Measurements from ENCODE around the gene CLIC3.

The CLIC3 gene

DNA sequence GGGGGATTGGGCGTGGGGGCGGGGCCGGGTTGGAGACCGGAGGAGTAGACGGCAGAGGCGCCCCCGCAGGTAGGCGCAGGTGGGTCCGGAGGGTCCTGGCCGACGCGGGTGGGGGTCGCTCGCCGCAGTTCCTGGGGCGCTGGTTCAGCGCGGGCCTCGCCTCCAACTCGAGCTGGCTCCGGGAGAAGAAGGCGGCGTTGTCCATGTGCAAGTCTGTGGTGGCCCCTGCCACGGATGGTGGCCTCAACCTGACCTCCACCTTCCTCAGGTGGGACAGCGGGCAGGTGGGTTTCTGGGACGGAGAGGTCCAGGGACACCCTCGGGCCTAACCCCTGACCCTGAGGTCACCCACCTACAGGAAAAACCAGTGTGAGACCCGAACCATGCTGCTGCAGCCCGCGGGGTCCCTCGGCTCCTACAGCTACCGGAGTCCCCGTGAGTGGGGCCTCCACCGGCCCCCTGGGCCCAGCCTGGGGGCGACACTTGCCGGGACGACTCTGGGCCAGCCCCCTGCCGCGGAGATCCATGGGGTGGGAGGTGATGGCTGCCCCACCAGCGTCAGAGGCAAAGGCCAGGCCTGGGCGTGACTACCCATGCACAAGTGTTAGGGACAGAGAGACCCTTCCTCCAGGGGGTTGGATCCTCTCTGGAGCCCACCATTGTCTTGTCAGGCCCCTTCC, 17.4 kb downstream of the CLIC3 start:
- no peak for DNase-seq

GRCh38 chr9:136978073-136978864, 18.1 kb downstream of the CLIC3 start:
- peak; percentile 60 for DNase-seq

DNA sequence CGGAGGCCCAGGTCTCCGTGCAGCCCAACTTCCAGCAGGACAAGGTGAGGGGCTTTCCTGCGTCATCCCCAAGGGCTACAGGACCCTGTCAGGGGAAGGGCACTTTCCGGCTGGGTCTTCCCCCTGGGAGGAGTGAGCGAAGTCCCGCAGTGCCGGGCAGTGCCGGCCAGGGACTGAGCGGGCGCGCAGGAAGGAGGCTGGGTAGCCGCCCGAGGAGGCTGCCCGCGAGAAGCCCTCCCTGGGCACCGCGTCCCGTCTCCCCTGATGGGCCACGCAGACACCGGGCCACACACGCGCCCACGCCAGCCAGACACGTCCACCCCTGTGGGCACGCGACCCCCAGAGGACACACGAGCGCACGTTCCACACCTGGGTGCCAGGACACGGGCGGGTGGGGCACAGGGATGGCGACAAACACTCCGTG, 18.7 kb downstream of the CLIC3 start:
- no peak for DNase-seq

DNA sequence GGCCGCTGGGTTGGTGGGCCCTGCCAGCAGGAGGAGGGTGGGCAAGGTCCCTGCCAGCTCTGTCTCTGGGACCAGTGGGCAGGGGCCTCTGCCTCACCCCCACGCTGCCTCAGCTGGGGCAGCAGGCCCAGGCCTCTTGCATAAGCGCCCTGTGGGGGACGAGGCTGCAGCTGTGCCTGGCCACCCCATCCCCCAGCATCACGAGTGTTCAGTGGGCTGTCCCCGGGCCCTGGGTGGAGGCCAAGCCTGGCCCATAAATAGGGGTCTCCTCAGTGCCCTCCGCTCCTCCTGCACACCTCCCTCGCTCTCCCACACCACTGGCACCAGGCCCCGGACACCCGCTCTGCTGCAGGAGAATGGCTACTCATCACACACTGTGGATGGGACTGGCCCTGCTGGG, 19.1 kb downstream of the CLIC3 start, which contains the start of gene PTGDS:
PTGDS (plus strand) TSS at position 282 of the 400 bp plus-strand sequence; CDS start at position 357, 75 bp downstream.
- DNase-seq = no peak

GRCh38 chr9:136975644-136976043, 20.7 kb downstream of the CLIC3 start:
- no peak for DNase-seq

DNA sequence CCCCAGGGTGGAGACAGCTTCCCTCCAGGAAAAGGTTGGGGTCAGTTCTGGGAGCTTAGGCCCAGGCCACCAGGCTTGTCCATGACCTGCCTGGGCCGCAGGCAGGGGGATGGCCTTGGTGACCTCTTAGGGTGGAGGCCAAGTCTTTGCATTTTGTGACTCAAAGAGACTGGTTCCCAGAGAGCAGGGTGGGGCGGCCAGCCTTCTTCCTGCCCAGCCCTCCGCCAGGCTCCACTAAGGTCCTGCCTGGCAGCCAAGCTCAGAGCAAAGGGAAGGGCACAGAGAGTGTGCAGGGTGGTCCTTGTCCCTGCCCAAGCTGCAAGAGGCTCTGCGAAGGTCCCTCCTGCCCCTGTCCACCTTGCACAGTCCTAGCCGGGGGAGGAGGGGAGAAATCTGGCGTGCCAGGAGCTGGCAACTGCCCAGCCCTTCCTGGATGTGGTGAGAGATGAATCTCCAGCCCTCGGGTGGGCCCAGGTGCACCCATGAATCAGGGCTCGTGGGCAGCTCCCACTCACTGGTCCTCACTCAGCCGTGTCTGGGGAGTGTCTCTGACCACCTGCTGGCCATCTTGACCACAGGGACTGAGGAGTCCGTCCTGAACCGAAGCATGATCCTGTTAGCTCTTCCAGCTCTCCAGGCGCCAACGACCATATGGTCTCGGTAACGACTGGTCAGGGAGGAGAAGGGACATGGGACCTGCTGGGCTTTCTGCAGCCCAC, 21.4 kb downstream of the CLIC3 start:
- no peak for DNase-seq

GRCh38 chr9:136973618-136974617, 22.4 kb downstream of the CLIC3 start:
- DNase-seq = no peak

DNA sequence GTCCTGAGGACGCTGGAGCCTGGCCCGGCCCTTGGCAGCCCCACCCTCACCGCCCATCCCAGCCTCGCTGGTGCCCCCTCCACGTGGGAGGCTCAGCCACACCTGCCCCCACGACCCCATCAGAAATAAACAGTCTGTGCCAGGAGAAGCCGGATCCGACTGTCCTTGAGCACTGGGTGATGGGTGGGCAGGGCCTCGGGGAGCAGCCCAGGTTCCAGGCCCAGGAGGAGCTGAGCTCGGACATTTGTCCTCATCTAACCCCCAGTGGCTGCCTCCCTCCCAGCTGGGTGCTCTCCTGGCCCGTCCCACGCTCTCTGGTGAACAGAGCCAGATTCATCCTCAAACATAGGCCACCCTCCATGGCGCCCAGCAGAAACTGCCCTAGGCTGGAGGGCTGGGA, 23.6 kb downstream of the CLIC3 start:
- DNase-seq = no peak

GRCh38 chr9:136972335-136972734, 24.0 kb downstream of the CLIC3 start:
- no peak for DNase-seq

DNA sequence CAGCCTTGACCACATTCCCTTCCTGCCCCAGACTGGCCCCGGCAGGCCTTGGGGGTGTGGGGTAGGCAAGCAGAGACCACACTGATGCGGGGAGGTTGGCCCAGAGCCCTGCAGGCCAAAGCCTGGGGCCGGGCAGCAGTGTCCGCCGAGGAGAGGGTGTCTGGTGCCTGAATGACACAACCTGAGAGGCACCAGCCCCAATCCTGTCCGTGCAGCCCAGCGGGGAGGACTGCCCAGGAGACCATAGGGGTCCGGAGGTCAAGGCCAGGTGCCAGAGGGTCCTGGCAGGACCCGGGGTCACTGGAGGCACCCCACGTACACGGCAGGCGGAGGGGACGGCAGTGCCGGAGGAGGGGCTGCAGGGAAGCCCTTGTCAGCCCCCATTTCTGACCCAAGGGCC, 24.6 kb downstream of the CLIC3 start:
- no peak for DNase-seq

DNA sequence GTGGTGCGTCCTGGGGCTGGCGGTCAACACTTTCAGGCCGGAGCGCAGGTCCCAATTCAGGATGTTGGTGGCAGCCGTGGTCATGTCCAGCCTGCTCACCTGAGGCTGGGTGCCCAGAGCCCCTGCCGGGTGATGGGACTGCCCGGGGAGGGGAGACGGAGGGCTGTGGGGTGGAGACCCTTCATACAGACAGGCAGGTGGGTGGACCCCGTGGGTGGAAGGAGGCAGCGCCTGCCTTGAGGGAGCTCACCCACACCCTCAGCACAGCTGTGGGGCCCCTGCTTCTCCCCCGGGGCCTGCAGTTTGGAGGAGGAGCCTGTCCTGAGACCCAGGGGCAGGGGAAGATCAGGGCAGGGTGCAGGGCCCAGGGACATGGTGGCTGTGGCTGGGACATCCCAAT, 26.0 kb downstream of the CLIC3 start:
- DNase-seq = no peak

- DNase-seq = no peak
These were observed 26.6 kb downstream of the CLIC3 start for GRCh38 chr9:136969774-136970173.

DNA sequence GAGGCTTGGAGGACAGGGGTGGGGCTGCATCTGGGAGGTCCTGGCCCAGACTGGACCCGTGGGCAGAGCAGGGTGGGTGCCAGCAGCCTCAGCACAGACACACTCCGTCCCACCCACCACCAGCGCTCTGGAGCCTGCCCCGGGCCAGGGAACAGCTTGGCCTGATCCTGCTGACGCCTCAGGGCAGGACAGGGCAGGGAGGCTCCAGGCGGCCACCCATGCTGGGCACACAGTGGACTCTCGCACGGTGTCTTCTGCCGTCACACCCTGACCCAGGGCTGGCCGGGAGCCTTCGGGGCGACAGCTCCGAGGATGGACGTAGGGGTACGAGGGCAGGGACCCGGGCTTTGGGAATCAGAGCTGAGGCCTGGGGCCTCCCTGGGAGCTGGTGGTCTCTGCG, 27.2 kb downstream of the CLIC3 start:
- no peak for DNase-seq

DNA sequence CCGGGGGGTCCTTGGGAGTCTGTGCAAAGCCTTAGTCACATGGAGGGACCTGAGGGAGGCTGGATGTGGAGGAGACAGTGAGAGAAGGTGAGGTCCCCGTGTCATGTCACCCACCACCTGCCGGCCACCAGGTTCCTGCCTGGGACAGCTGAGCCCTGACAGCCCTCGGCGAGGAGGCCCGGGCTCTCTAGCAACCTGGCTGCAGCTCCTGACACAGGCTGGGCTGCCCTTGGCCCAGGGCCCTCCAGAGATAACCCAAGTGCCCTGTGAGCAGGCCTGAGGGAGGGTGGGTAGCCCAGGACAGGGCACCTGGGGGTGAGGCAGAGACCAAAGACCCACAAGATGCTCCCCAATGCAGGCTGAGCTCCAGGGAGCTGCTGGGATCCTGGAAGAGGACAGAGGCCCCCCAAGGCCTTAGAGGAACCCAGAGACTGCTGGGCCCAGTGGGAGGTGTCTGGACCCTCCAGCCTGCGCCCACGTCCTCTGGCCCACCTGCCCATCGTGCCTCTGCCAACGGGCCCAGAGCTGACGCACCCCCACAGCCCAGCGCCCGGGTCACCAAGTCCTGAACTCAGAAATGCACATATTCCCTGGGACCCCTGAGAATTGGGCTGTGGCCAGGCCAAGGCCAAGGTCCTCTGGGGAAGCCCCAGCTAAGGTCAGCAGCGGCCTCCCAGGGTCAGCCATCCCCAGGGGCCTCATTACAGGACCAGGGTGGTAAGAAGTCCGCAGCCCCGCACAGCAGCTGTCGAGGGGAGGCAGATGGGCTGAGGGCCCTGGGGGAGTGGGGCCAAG, 27.8 kb downstream of the CLIC3 start:
- DNase-seq = no peak

- no peak for DNase-seq
These were observed 30.4 kb downstream of the CLIC3 start for GRCh38 chr9:136965771-136966484.

DNA sequence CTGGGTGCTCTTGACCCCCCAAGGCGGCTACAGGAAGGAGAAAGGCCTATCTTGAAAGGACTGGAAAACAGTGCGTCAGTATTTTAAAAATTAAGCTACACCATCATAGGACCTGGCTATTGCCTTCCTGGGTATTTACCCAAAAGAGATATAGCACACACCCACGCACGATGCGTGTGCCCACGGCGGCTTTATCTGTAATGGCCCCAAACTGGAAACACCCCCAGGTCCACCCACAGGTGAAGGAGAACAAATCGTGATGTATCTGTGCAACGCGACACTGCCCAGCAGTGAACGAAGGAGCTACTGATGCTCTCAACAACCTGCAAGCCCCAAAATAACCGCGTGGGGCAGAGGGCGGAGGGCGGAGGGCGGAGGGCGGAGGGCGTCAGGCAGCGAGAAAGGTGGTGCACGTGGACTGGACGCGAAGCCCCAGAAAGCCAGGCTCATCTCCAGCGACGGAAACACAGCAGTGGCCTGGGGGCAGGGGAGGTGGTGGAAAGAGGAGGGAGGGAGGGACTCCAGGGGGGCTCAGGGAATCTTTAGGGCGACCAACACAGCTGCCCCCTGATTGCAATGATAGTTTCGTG, 31.4 kb downstream of the CLIC3 start:
- DNase-seq = no peak

DNA sequence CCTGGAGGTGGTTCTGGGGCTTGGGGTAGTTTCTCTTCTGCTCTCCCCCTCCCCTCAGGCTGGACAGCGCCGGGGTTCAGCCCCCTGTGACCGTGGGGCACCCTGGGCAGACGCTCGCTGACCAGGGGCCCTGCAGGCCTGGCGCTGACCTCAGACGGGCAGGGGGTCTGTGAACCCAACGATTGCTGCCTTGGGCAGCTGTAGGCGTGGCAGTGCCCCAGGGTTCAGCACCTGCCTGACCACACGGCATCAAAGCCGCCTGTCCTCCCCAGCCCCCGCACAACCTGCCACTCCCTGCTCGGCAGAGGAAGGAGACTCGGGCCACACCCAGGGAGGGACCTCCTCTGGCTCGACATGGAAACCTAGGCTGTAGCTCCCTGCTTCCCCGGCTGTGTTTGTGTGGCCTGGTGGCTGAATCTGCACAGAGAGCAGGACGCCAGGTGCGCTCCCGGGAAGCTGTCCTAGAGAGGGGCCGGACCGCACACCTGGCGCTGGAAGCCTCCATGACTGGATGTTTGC, 32.1 kb downstream of the CLIC3 start:
- DNase-seq = no peak

DNA sequence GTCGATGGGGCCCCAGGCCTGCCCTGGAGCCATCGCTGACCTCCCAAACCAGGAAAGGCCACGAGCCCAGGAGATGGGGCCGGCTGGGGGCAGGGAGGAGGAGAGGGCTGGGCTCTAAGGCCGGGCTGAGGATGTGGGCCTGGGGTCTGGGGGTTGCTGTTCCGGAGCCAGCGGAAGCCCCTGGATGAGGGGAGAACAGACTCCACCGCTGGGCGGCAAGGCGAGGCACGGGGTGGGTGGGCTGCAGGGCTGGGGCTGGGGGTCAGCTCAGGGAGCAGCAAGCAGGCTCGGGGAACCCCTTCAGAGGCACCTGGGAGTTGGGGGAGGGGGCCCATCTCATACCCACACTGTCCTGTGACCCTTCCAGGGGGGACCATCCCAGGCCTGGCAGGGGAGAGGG, 32.6 kb downstream of the CLIC3 start:
- no peak for DNase-seq

- DNase-seq = no peak
These were observed 33.0 kb downstream of the CLIC3 start for GRCh38 chr9:136963341-136963740.

DNA sequence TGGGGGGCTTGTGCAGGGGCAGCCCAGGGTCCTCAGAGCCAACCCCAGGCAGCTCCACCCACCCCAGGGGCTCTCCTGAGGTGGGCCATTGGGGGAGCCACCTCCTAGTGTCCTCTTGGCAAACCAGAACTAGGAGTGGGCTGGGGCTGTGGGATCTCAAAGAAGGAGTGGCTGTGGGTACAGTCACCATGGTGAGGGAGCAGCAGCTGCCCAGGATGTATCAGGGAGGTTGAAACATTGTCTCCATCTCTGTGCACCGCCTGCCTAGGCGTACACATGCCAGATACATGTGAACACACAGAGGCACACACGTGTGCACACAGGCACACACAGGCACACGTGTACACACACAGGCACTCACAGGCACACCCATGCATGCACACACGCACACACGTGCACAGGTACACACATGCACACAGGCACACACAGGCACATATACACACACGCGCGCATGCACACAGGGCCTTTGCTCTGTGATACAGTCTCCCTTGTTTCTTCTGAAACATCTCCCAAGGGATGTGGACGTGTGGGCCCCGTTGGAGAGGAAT, 33.6 kb downstream of the CLIC3 start:
- DNase-seq = no peak

Data from activated naive CD4-positive, alpha-beta T cell treated with anti-CD3 and anti-CD28 coated beads, Interleukin-2, amount 50 U/mL, for 16 hours (primary cell).